SH-SY5Y (cell line): ENCODE measurements around the gene MAGI2.

ENCODE experiments used
- GATA2 ChIP-seq: IDR thresholded peaks from 2 replicates; pipeline ENCODE4 v1.6.1; 2011; ENCODE audit warnings: mild to moderate bottlenecking, low read depth, low read length
- GATA3 ChIP-seq: IDR thresholded peaks from 2 replicates; pipeline ENCODE4 v1.6.1; 2011; ENCODE audit warnings: low read depth, mild to moderate bottlenecking, low read length, moderate library complexity

DNA sequence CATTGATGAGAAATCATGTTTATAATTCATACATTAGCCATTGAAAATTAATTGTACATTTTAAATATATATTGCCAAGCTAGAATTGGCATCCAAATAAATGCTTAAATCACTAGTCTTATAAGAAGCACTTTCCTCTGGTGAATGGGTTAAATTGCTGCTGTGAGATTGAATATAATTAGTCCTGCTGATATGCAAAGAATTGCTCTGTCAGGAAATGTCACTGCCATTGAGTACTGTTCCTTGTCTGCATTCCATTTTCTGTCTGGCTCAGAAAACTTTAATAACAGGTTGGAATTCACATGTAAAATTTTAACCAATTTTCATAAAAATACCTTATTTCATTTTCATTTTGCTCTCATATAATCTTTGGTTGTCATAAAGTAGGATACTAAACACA is 589.1 kb downstream of the MAGI2 start:
- TF ChIP-seq GATA2, result no peak
- TF ChIP-seq GATA3, result no peak
